ENCODE measurements around the gene ZNF784.

- TF ChIP-seq CTCF (IDR thresholded peaks at IDR 0.05; ENCODE audit: low read length) (no peak), EZH2phosphoT487 (IDR thresholded peaks at IDR 0.05; ENCODE audit: low read length) (no peak), EZH2 (optimal IDR thresholded peaks at IDR 0.05; ENCODE audit: low read depth, low read length) (no peak)
Measured at GRCh38 chr19:55606817-55607216, 17.5 kb downstream of the ZNF784 start.
